Colonic mucosa (tissue), 4 donors: ENCODE results near the gene IRF6. TPM values are rescaled to one million over a fixed set of nuclear protein-coding genes. Genes with fewer than 3 reads are reported as not detected.

Source experiments
- DNase-seq: peaks from one replicate; pipeline ENCODE4 v3.0.0-alpha.2; 2020
- H3K27ac ChIP-seq: fragments of 200-600 bp; one replicate; pipeline ENCODE4 v1.8.0; 2021
- H3K27me3 ChIP-seq: fragments of 200-600 bp; one replicate; pipeline ENCODE4 v1.8.0; 2021
- H3K36me3 ChIP-seq: fragments of 200-600 bp; one replicate; pipeline ENCODE4 v1.8.0; 2021
- H3K4me1 ChIP-seq: fragments of 200-600 bp; one replicate; pipeline ENCODE4 v1.8.0; 2021; ENCODE audit warnings: mild to moderate bottlenecking
- H3K4me3 ChIP-seq: fragments of 200-600 bp; one replicate; pipeline ENCODE4 v1.8.0; 2021
- H3K9ac ChIP-seq, 2 donors: one replicate each; pipeline ENCODE4 v1.7.0; 2013; ENCODE audit warnings: control low read depth in 2 of 2, low read depth in 2 of 2, low read length in 2 of 2
- H3K9me3 ChIP-seq: fragments of 200-600 bp; one replicate; pipeline ENCODE4 v1.8.0; 2021
- intact Hi-C: fragments of 100-400 bp; cut with DNase I; formaldehyde crosslinking; loops from one replicate; pipeline ENCODE4 v1.14.1; 2022
- total RNA-seq, 2 donors: library from RNA; stranded (reverse); fragmentation: NEBNext Ultra II Directional in 1 of 2; extraction: Animal tissue kit (Norgen Biotek cat#: 25700) in 1 of 2; gene quantifications; one replicate each; pipeline ENCODE4 v1.2.1, GENCODE V29; 2021
- TF ChIP-seq, protein P1 (sequence below): fragments of 200-600 bp; IDR thresholded peaks from one replicate; pipeline ENCODE4 v1.8.0; 2022; ENCODE audit warnings: antibody characterized with exemption, mild to moderate bottlenecking
- donor health status: healthy.
- donor health status: DM: no; HTN: no; CAD: no.
- donor health status: DM: no; HTN: no; CAD: no.

The IRF6 gene
- total RNA-seq, 2 donors from 2014 or later = 87.5 to 133 TPM

DNA sequence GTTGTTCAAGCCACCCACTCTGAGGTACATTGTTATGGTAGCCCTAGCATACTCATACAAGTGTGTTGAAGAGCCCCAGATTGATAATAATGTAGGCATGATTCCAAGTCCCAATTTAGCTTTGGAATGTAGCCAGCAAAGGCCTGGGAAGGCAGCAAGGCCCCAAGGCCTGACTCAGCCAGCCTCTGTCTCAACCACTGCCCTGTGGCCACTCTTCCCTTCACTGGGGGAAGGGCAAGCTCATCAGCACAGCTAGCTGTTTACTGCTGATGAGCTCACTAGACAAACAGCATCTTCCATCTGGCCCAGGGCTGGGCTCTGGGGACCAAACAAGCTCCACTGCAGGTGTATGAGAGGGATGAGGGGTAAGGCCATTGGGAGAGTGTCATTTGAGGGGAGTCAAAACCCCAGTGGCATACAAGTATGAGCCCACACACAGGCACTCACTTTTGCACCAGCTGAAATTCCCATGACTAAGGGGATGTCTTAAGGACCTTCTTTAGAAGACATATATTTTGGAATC is 2.2 kb upstream of the IRF6 start:
- H3K4me3 ChIP-seq = no peak overlapping the region
- no peaks in the 10 kb centered on the region for H3K4me1 ChIP-seq
- H3K27ac ChIP-seq = no peak overlapping the region
- H3K36me3 ChIP-seq = no peaks in the 10 kb centered on the region
- intact Hi-C loops = no loop called here
- peak; percentile 71 for DNase-seq
- no peaks in the 10 kb centered on the region for H3K27me3 ChIP-seq
- TF ChIP-seq, protein P1, sequence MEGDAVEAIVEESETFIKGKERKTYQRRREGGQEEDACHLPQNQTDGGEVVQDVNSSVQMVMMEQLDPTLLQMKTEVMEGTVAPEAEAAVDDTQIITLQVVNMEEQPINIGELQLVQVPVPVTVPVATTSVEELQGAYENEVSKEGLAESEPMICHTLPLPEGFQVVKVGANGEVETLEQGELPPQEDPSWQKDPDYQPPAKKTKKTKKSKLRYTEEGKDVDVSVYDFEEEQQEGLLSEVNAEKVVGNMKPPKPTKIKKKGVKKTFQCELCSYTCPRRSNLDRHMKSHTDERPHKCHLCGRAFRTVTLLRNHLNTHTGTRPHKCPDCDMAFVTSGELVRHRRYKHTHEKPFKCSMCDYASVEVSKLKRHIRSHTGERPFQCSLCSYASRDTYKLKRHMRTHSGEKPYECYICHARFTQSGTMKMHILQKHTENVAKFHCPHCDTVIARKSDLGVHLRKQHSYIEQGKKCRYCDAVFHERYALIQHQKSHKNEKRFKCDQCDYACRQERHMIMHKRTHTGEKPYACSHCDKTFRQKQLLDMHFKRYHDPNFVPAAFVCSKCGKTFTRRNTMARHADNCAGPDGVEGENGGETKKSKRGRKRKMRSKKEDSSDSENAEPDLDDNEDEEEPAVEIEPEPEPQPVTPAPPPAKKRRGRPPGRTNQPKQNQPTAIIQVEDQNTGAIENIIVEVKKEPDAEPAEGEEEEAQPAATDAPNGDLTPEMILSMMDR = no peak
- H3K9ac ChIP-seq = no peak overlapping the region
- H3K9me3 ChIP-seq = no peaks in the 10 kb centered on the region

DNA sequence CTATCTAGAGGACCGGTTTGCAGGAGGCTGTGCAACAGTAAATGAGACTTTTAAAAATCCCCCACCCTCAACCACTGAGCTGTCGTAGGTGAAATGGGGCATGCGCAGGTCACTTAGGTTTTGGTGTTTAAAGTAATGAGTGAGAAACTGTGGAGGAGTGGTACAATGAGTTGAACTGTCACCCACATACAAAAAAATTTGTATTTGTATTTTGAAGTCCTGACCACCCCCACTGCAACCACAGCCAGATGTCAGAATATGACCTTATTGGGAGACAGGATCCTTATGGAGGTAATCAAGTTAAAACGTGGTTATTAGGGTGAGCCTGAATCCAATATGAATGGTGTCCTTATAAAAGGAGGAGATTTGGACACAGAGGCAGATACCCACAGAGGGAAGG is 1.6 kb upstream of the IRF6 start:
- H3K36me3 ChIP-seq = no peaks in the 10 kb centered on the region
- no peaks in the 10 kb centered on the region for H3K4me1 ChIP-seq
- no peak overlapping the region for H3K9ac ChIP-seq

DNA sequence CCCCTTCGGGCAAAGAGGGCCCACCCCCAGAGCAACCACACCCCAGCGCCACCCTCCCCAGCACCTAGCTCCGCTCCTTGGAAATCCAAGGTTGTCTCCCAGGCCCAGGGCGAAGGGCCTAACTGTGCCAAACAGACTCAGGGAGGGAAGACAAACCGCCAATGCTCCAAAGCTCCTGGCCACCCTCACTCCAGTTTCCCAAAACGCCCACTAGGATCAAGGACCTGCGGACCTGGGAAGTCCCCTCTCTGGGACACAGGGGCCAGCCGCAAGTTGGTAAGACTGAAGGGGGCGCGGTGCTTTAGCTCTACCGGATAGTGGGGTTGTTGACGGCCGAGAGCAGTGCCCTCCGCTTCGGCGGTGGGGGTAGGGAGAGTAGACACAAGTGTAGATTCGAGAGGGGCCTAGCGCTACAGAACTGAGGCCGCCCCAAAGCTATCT is 581 bp downstream of the IRF6 start:
- no peaks in the 10 kb centered on the region for H3K9me3 ChIP-seq
- no peaks in the 10 kb centered on the region for H3K36me3 ChIP-seq
- TF ChIP-seq, protein P1 = no peak
- intact Hi-C loops = no loop called here
- peak overlapping the region; percentile 59 for H3K4me3 ChIP-seq
- H3K27me3 ChIP-seq = no peaks in the 10 kb centered on the region
- peak overlapping the region; percentile 60 for H3K27ac ChIP-seq
- no peaks in the 10 kb centered on the region for H3K4me1 ChIP-seq
- peak overlapping the region; percentile 87 to 98 for H3K9ac ChIP-seq
- peak; percentile 65 for DNase-seq

More for the DNA sequence above, 1.6 kb upstream of the IRF6 start:
- Histone ChIP-seq H3K27ac (no peak overlapping the region), H3K9me3 (no peaks in the 10 kb centered on the region), H3K27me3 (no peaks in the 10 kb centered on the region), H3K4me3 (no peak overlapping the region)
- intact Hi-C loops = no loop called here
- TF ChIP-seq, protein P1 = no peak
- DNase-seq = no peak

DNA sequence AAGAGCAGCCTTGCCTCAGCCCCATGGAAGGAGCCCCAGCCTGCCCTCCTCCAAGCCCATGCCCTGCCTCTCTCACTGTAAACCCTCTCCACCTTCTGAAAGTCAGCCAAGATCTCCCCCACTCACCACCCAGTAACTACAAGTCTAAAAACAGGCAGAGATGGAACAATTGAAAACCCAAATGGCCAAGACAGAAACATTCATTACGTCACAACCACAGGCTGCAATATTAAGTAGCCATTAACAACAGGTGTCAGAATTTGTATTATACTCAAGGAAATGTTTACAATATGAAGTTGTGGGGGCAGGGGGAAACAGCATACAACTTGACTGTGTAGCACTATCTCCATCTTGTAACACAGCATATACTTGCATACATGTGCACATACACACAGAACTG is 2.4 kb downstream of the IRF6 start:
- no peak for DNase-seq
- no peak overlapping the region for H3K4me3 ChIP-seq
- no peak overlapping the region for H3K27ac ChIP-seq
- H3K4me1 ChIP-seq = no peaks in the 10 kb centered on the region
- H3K9ac ChIP-seq = no peak overlapping the region
- no peaks in the 10 kb centered on the region for H3K9me3 ChIP-seq
- H3K36me3 ChIP-seq = no peaks in the 10 kb centered on the region
- TF ChIP-seq, protein P1 = no peak
- no peaks in the 10 kb centered on the region for H3K27me3 ChIP-seq
- intact Hi-C loops = no loop called here

DNA sequence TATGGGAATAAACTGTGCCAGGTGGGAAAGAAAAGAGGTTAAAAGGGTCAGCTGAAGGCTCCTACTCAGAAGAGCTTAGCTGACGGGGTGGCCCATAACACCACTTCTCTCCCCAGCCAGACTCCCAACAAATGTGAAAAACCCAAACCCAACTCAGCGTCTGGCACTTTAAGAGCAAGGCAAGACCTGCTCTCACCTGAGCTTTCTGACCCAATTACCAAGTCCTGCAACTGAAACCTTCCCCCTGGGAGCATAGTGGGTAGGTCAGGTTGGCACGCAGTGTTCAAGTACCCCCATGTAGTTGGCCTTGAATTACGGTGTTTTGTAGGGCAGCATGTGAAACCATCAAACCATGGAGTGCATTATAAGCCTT is 3.2 kb downstream of the IRF6 start:
- H3K9ac ChIP-seq = no peak overlapping the region

More for the DNA sequence above, 3.2 kb downstream of the IRF6 start:
- DNase-seq = no peak
- intact Hi-C loops = no loop called here
- H3K4me1 ChIP-seq = no peaks in the 10 kb centered on the region
- TF ChIP-seq, protein P1 = no peak
- H3K4me3 ChIP-seq = no peak overlapping the region
- no peaks in the 10 kb centered on the region for H3K27me3 ChIP-seq
- H3K27ac ChIP-seq = no peak overlapping the region
- H3K36me3 ChIP-seq = no peaks in the 10 kb centered on the region
- no peaks in the 10 kb centered on the region for H3K9me3 ChIP-seq
